SK-N-SH treated with all-trans-retinoic acid at 6 μM for 48 hours (cell line): Measurements from ENCODE around the gene KLK6.

Source experiments
- ARNTL ChIP-seq: fragments of 450-650 bp; formaldehyde crosslinking; IDR thresholded peaks from 2 replicates; pipeline ENCODE4 v1.5.0; 2020; ENCODE audit warnings: low read depth, mild to moderate bottlenecking, moderate library complexity, borderline replicate concordance
- BACH2 ChIP-seq: fragments of 250-450 bp; sonication (Bioruptor Pico); IDR thresholded peaks from 2 replicates; pipeline ENCODE4 v1.9.0; 2021; ENCODE audit warnings: mild to moderate bottlenecking, borderline replicate concordance
- ESRRG ChIP-seq: fragments of 250-450 bp; sonication (Bioruptor Pico); IDR thresholded peaks from 2 replicates; pipeline ENCODE4 v1.6.1; 2021; ENCODE audit warnings: mild to moderate bottlenecking
- GLIS3 ChIP-seq: fragments of 250-450 bp; sonication (Bioruptor Pico); IDR thresholded peaks from 2 replicates; pipeline ENCODE4 v1.5.0; 2020; ENCODE audit warnings: mild to moderate bottlenecking, moderate library complexity
- ISL1 ChIP-seq: fragments of 250-450 bp; sonication (Bioruptor Pico); IDR thresholded peaks from 2 replicates; pipeline ENCODE4 v2.1.2; 2022; ENCODE audit warnings: mild to moderate bottlenecking, moderate library complexity
- PPARA ChIP-seq: fragments of 250-450 bp; sonication (Bioruptor Pico); IDR thresholded peaks from 2 replicates; pipeline ENCODE4 v1.5.0; 2020; ENCODE audit warnings: mild to moderate bottlenecking, borderline replicate concordance
- TCF4 ChIP-seq: fragments of 250-450 bp; sonication (Bioruptor Pico); IDR thresholded peaks from 2 replicates; pipeline ENCODE4 v1.8.0; 2021; ENCODE audit warnings: mild to moderate bottlenecking, moderate library complexity, borderline replicate concordance
- ZC3H10 ChIP-seq: fragments of 250-450 bp; sonication (Bioruptor Pico); IDR thresholded peaks from 2 replicates; pipeline ENCODE4 v1.5.1; 2021; ENCODE audit warnings: mild to moderate bottlenecking, moderate library complexity
- ZFP30 ChIP-seq: fragments of 450-650 bp; formaldehyde crosslinking; IDR thresholded peaks from 2 replicates; pipeline ENCODE4 v1.5.0; 2022; ENCODE audit warnings: mild to moderate bottlenecking, moderate library complexity
- ZNF8 ChIP-seq: fragments of 450-650 bp; formaldehyde crosslinking; IDR thresholded peaks from 2 replicates; pipeline ENCODE4 v1.5.0; 2020; ENCODE audit warnings: mild to moderate bottlenecking, moderate library complexity
- TF ChIP-seq, protein P1 (sequence below): fragments of 250-450 bp; sonication (Bioruptor Pico); IDR thresholded peaks from 2 replicates; pipeline ENCODE4 v1.5.1; 2020; ENCODE audit warnings: low read depth, mild to moderate bottlenecking, moderate library complexity
- TF ChIP-seq, protein P2 (sequence below): fragments of 250-450 bp; sonication (Bioruptor Pico); IDR thresholded peaks from 2 replicates; pipeline ENCODE4 v1.5.1; 2021; ENCODE audit warnings: mild to moderate bottlenecking, moderate library complexity
- TF ChIP-seq, protein P3 (sequence below): fragments of 250-450 bp; sonication (Bioruptor Pico); IDR thresholded peaks from 2 replicates; pipeline ENCODE4 v1.5.0; 2020; ENCODE audit warnings: mild to moderate bottlenecking, moderate library complexity

DNA sequence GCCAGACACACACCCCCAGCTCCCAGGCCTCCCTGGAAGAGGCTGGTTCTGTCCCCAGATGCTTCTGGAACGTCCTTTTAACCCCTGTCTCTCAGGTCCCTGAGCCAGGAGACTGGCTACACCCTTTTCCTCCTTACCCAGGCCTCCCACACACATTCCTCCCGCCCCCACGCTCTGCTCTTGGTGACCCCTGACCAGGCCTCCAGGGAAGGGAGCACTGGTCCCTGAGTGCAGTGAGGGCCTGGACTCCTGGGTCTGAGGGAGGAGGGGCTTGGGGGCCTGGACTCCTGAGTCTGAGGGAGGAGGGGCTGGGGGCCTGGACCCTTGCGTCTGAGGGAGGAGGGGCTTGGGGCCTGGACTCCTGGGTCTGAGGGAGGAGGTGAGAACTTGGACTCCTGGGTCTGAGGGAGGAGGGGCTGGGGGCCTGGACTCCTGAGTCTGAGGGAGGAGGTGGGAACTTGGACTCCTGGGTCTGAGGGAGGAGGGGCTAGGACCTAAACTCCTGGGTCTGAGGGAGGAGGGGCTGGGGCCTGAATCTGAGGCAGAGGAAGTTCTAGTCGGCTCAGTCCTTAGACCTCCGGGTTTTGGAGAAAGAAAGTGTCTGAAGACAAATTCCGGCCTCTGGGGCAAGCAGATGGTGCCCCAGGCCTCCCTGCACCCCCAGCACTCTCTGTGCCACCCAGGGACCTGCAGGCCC, 527 bp downstream of the KLK6 start:
- TF ChIP-seq BACH2 (CRISPR knock-in tag) (no peak), ZNF8 (CRISPR knock-in tag) (no peak), ZFP30 (CRISPR knock-in tag) (no peak), GLIS3 (CRISPR knock-in tag) (no peak), TCF4 (CRISPR knock-in tag) (no peak), ESRRG (CRISPR knock-in tag) (no peak), ISL1 (CRISPR knock-in tag) (no peak), ZC3H10 (CRISPR knock-in tag) (no peak), ARNTL (CRISPR knock-in tag) (no peak), PPARA (CRISPR knock-in tag) (no peak)
- TF ChIP-seq, protein P1, sequence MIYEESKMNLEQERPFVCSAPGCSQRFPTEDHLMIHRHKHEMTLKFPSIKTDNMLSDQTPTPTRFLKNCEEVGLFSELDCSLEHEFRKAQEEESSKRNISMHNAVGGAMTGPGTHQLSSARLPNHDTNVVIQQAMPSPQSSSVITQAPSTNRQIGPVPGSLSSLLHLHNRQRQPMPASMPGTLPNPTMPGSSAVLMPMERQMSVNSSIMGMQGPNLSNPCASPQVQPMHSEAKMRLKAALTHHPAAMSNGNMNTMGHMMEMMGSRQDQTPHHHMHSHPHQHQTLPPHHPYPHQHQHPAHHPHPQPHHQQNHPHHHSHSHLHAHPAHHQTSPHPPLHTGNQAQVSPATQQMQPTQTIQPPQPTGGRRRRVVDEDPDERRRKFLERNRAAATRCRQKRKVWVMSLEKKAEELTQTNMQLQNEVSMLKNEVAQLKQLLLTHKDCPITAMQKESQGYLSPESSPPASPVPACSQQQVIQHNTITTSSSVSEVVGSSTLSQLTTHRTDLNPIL (CRISPR knock-in tag), result no peak
- TF ChIP-seq, protein P2, sequence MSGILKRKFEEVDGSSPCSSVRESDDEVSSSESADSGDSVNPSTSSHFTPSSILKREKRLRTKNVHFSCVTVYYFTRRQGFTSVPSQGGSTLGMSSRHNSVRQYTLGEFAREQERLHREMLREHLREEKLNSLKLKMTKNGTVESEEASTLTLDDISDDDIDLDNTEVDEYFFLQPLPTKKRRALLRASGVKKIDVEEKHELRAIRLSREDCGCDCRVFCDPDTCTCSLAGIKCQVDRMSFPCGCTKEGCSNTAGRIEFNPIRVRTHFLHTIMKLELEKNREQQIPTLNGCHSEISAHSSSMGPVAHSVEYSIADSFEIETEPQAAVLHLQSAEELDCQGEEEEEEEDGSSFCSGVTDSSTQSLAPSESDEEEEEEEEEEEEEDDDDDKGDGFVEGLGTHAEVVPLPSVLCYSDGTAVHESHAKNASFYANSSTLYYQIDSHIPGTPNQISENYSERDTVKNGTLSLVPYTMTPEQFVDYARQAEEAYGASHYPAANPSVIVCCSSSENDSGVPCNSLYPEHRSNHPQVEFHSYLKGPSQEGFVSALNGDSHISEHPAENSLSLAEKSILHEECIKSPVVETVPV, result no peak
- TF ChIP-seq, protein P3, sequence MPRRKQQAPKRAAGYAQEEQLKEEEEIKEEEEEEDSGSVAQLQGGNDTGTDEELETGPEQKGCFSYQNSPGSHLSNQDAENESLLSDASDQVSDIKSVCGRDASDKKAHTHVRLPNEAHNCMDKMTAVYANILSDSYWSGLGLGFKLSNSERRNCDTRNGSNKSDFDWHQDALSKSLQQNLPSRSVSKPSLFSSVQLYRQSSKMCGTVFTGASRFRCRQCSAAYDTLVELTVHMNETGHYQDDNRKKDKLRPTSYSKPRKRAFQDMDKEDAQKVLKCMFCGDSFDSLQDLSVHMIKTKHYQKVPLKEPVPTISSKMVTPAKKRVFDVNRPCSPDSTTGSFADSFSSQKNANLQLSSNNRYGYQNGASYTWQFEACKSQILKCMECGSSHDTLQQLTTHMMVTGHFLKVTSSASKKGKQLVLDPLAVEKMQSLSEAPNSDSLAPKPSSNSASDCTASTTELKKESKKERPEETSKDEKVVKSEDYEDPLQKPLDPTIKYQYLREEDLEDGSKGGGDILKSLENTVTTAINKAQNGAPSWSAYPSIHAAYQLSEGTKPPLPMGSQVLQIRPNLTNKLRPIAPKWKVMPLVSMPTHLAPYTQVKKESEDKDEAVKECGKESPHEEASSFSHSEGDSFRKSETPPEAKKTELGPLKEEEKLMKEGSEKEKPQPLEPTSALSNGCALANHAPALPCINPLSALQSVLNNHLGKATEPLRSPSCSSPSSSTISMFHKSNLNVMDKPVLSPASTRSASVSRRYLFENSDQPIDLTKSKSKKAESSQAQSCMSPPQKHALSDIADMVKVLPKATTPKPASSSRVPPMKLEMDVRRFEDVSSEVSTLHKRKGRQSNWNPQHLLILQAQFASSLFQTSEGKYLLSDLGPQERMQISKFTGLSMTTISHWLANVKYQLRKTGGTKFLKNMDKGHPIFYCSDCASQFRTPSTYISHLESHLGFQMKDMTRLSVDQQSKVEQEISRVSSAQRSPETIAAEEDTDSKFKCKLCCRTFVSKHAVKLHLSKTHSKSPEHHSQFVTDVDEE (CRISPR knock-in tag), result no peak
